DND-41 (cell line): ENCODE data around the gene DNLZ.

ENCODE experiments used
- EZH2 ChIP-seq: IDR thresholded peaks from 3 replicates; pipeline ENCODE4 v1.6.1; 2012; ENCODE audit warnings: borderline replicate concordance, low read depth, mild to moderate bottlenecking, moderate library complexity, low read length, inconsistent platforms; ENCODE audit not compliant: severe bottlenecking
- TF ChIP-seq, protein P1 (sequence below): IDR thresholded peaks from 2 replicates; pipeline ENCODE4 v1.5.1; 2012; ENCODE audit warnings: borderline replicate concordance, low read length, moderate library complexity, mild to moderate bottlenecking; ENCODE audit not compliant: poor library complexity, severe bottlenecking; ENCODE audit errors: extremely low read depth

DNA sequence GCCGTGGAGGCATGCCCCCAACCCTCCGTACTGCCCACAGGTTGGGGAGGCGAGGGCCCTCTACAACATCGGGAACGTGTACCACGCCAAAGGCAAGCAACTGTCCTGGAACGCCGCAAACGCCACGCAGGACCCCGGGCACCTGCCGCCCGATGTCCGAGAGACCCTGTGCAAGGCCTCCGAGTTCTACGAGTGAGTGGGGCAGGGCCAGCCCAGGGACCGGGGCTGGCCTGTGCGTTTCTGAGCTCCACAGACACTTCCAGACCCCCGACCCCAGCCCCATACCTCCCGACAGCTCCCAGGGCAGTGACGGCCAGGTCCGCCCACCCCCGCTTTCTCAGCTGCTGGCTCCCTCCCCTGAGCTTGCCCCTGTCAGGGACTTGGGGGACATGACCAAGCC lies 26.7 kb downstream of the DNLZ start:
- TF ChIP-seq, protein P1, sequence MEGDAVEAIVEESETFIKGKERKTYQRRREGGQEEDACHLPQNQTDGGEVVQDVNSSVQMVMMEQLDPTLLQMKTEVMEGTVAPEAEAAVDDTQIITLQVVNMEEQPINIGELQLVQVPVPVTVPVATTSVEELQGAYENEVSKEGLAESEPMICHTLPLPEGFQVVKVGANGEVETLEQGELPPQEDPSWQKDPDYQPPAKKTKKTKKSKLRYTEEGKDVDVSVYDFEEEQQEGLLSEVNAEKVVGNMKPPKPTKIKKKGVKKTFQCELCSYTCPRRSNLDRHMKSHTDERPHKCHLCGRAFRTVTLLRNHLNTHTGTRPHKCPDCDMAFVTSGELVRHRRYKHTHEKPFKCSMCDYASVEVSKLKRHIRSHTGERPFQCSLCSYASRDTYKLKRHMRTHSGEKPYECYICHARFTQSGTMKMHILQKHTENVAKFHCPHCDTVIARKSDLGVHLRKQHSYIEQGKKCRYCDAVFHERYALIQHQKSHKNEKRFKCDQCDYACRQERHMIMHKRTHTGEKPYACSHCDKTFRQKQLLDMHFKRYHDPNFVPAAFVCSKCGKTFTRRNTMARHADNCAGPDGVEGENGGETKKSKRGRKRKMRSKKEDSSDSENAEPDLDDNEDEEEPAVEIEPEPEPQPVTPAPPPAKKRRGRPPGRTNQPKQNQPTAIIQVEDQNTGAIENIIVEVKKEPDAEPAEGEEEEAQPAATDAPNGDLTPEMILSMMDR = no peak
- TF ChIP-seq EZH2 = no peak
